PFSK-1 (cell line): Measurements from ENCODE around the gene LHPP.

Experiments
- POLR2AphosphoS5 ChIP-seq: IDR thresholded peaks from 2 replicates; pipeline ENCODE4 v1.6.1; 2012; ENCODE audit warnings: low read depth, mild to moderate bottlenecking, control low read depth, low read length, moderate library complexity
- SIN3A ChIP-seq: IDR thresholded peaks from 2 replicates; pipeline ENCODE4 v1.6.1; 2012; ENCODE audit warnings: mild to moderate bottlenecking, low read length, moderate library complexity, borderline replicate concordance; ENCODE audit not compliant: insufficient read depth
- TAF1 ChIP-seq: IDR thresholded peaks from 2 replicates; pipeline ENCODE4 v1.6.1; 2012; ENCODE audit warnings: low read length, control low read depth, borderline replicate concordance; ENCODE audit not compliant: insufficient read depth
- TF ChIP-seq, protein P1 (sequence below), 2 experiments: IDR thresholded peaks; 2 replicates each; pipeline versions ENCODE4 v1.6.1 to v1.8.0; 2011 to 2012; ENCODE audit warnings: low read depth in 2 of 2, low read length in 2 of 2, control low read depth in 1 of 2, inconsistent platforms in 1 of 2, mild to moderate bottlenecking in 1 of 2, moderate library complexity in 1 of 2; ENCODE audit not compliant: insufficient read depth in 1 of 2

DNA sequence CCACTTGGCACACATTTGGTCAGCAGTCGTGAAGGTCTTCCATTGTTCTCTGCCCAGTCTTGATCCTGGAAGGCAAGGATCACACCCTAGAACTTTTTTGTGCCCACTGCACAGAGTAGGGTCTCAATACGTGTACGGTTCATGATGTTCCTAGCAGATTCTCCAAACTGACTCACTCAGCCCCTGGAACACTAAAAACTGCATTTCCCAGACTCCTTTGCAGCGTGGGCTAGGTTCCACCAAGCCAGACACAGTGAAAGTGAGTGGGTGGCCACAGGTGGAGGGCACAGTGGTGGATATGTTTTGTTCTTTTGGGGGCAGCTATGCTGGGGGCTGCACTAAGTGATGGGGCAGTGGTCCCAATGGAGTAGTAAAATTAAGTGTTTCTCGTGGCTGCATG, 1.5 kb upstream of the LHPP start:
- no peak for TF ChIP-seq POLR2AphosphoS5
- TF ChIP-seq TAF1, result no peak
- TF ChIP-seq, protein P1, sequence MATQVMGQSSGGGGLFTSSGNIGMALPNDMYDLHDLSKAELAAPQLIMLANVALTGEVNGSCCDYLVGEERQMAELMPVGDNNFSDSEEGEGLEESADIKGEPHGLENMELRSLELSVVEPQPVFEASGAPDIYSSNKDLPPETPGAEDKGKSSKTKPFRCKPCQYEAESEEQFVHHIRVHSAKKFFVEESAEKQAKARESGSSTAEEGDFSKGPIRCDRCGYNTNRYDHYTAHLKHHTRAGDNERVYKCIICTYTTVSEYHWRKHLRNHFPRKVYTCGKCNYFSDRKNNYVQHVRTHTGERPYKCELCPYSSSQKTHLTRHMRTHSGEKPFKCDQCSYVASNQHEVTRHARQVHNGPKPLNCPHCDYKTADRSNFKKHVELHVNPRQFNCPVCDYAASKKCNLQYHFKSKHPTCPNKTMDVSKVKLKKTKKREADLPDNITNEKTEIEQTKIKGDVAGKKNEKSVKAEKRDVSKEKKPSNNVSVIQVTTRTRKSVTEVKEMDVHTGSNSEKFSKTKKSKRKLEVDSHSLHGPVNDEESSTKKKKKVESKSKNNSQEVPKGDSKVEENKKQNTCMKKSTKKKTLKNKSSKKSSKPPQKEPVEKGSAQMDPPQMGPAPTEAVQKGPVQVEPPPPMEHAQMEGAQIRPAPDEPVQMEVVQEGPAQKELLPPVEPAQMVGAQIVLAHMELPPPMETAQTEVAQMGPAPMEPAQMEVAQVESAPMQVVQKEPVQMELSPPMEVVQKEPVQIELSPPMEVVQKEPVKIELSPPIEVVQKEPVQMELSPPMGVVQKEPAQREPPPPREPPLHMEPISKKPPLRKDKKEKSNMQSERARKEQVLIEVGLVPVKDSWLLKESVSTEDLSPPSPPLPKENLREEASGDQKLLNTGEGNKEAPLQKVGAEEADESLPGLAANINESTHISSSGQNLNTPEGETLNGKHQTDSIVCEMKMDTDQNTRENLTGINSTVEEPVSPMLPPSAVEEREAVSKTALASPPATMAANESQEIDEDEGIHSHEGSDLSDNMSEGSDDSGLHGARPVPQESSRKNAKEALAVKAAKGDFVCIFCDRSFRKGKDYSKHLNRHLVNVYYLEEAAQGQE (IDR thresholded peaks at IDR 0.05; ENCODE audit: insufficient read depth in 1 of 2, low read depth in 2 of 2, low read length in 2 of 2), result no peak
- TF ChIP-seq SIN3A, result no peak
